ENCODE data around the gene SSTR3.
A peak's percentile ranks its signal among the peaks of the same experiment; 100 is the strongest.

The SSTR3 gene

DNA sequence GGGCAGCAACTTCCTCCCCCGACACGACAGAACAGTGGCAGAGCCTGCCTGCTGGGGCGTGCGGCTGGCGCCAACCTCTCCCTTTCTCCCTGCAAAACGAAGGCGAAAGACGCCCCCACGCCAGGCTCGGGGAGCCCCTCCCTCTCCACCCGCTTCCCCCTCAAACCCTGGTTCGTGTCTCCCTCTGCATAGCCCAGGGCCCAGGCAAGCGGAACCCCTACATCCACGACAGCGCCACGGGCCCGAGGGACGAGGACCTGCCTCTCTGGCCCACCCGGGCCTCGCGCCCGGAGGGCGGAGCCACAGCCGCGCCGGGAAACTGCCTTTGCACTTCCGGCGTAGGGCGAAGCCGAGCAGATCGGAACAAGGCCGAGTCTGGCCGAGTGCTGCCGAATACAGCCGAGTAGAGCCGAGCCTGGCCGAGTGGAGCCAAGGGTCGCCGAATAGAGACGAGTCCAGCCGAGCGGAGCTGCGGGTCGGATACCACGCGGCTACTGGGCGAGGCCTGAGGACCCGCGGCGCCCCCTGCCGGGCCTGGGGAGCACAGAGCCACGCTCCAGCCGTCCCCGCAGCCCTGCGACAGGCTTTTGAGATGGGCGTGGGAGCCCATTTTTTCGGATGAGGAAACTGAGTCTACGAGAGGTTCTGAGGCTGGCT is 13.0 kb downstream of the SSTR3 start:
- no peaks in the 10 kb centered on the region for H3K27me3 ChIP-seq (ENCODE audit: insufficient read depth, low read length)
- H2AFZ ChIP-seq (ENCODE audit: insufficient read depth, low read length, poor library complexity) = peak overlapping the region; percentile 92
- H3K27ac ChIP-seq (ENCODE audit: low read depth, low read length) = peak overlapping the region; percentile 96
- no peaks in the 10 kb centered on the region for H3K9me3 ChIP-seq (ENCODE audit: insufficient read depth, low read depth, low read length)
- H3K9ac ChIP-seq (ENCODE audit: low read length) = peak overlapping the region; percentile 96
- peak overlapping the region; percentile 67 for H3K4me2 ChIP-seq (ENCODE audit: low read length)
- H3K36me3 ChIP-seq (ENCODE audit: control insufficient read depth in 1 of 2, insufficient read depth in 2 of 2, low read length in 2 of 2) = no peaks in the 10 kb centered on the region
- H3K79me2 ChIP-seq (ENCODE audit: control insufficient read depth, insufficient read depth, low read length, poor library complexity) = peaks cover 14% of the 10 kb centered on the region
- DNase-seq = peak; percentile 99 to 100
- peak overlapping the region; percentile 99 for H4K8ac ChIP-seq (ENCODE audit: low read depth, low read length)
- no peak overlapping the region for H3K23ac ChIP-seq (ENCODE audit: low read length)
- peak overlapping the region; percentile 91 for H2BK5ac ChIP-seq (ENCODE audit: low read depth, low read length, poor library complexity)
- H3K79me1 ChIP-seq (ENCODE audit: low read length) = peaks cover 30% of the 10 kb centered on the region
- peak overlapping the region; percentile 99 for H4K91ac ChIP-seq (ENCODE audit: low read depth, low read length)
- peak overlapping the region; percentile 55 for H2BK12ac ChIP-seq (ENCODE audit: low read length)
- peak overlapping the region; percentile 47 for H2AK5ac ChIP-seq (ENCODE audit: low read length)
- peak overlapping the region; percentile 99 for H3K14ac ChIP-seq (ENCODE audit: low read length)
- H3K18ac ChIP-seq (ENCODE audit: low read length) = peak overlapping the region; percentile 99
- peak overlapping the region; percentile 82 for H3K4me3 ChIP-seq (ENCODE audit: low read depth, low read length)
- H4K12ac ChIP-seq (ENCODE audit: low read depth, low read length) = peak overlapping the region; percentile 99
- peak overlapping the region; percentile 96 for H2BK120ac ChIP-seq (ENCODE audit: insufficient read depth, low read length, poor library complexity)
- WGBS (ENCODE audit: extremely low coverage, insufficient coverage, insufficient read length) = no CpG with 5 or more reads among the region's 58 CpGs
- H3K4ac ChIP-seq (ENCODE audit: low read depth, low read length) = peak overlapping the region; percentile 97
- H3K4me1 ChIP-seq (ENCODE audit: control insufficient read depth in 1 of 2, insufficient read depth in 2 of 2, low read length in 2 of 2) = peaks cover 26 to 30% of the 10 kb centered on the region in 2 experiments

DNA sequence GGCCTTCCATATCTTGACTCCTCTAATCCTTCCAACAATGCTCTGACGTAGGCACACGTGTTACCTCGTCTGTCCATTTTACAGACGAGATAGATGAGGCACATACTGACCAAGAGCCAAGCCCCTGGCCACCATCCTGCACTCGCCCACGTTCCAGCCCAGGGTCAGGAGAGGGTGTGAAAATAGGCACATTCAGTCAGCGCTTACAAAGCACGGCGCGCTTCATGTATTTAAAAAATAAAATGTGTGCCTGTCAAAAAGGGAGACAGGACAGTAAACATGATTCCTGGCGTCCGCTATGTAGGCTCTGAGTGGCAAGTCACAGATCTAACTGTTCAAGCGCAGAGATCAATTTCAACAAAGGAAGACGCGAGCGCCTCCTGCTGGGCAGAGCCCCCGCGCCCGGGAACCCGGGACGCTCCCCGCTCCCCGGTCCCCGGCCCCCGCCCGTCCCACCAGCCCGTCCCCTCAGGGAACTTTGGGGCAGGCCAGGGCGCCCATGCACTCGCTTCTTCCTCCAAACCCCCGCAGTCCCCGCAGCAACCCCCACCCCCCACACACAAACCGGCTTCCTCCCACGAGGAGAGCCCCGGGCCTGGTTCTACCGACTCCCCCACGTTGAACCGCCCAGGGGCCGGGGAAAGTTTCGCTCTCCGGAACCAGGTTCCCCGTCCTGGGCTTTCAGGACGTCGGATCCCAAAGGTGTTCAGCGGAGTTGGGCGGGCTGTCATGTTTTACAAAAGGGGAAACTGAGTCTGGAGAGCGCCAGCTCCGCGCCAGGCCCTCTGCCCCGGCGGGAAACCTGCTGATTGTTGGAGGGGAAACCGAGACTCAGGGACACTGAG is 13.8 kb downstream of the SSTR3 start:
- Histone ChIP-seq H4K8ac (ENCODE audit: low read depth, low read length) (peak overlapping the region; percentile 99), H3K27ac (ENCODE audit: low read depth, low read length) (peak overlapping the region; percentile 96), H2BK12ac (ENCODE audit: low read length) (peak overlapping the region; percentile 81), H3K79me2 (ENCODE audit: control insufficient read depth, insufficient read depth, low read length, poor library complexity) (peaks cover 14% of the 10 kb centered on the region), H2BK5ac (ENCODE audit: low read depth, low read length, poor library complexity) (peak overlapping the region; percentile 91), H3K36me3 (ENCODE audit: control insufficient read depth in 1 of 2, insufficient read depth in 2 of 2, low read length in 2 of 2) (no peaks in the 10 kb centered on the region), H3K79me1 (ENCODE audit: low read length) (peaks cover 30% of the 10 kb centered on the region), H3K23ac (ENCODE audit: low read length) (no peak overlapping the region), H3K4me1 (ENCODE audit: control insufficient read depth in 1 of 2, insufficient read depth in 2 of 2, low read length in 2 of 2) (peaks cover 26 to 30% of the 10 kb centered on the region in 2 experiments), H2AK5ac (ENCODE audit: low read length) (peak overlapping the region; percentile 95), H3K4me2 (ENCODE audit: low read length) (peak overlapping the region; percentile 67), H2BK120ac (ENCODE audit: insufficient read depth, low read length, poor library complexity) (peak overlapping the region; percentile 96), H3K4me3 (ENCODE audit: low read depth, low read length) (peak overlapping the region; percentile 82), H3K27me3 (ENCODE audit: insufficient read depth, low read length) (no peaks in the 10 kb centered on the region), H2AFZ (ENCODE audit: insufficient read depth, low read length, poor library complexity) (peak overlapping the region; percentile 92), H4K12ac (ENCODE audit: low read depth, low read length) (peak overlapping the region; percentile 99), H3K18ac (ENCODE audit: low read length) (peak overlapping the region; percentile 99), H3K4ac (ENCODE audit: low read depth, low read length) (peak overlapping the region; percentile 97), H3K9ac (ENCODE audit: low read length) (peak overlapping the region; percentile 96), H4K91ac (ENCODE audit: low read depth, low read length) (peak overlapping the region; percentile 99), H3K14ac (ENCODE audit: low read length) (peak overlapping the region; percentile 99), H3K9me3 (ENCODE audit: insufficient read depth, low read depth, low read length) (peaks cover 1% of the 10 kb centered on the region)
- WGBS (ENCODE audit: extremely low coverage, insufficient coverage, insufficient read length) = no CpG with 5 or more reads among the region's 51 CpGs
- peak; percentile 88 to 95 for DNase-seq

DNA sequence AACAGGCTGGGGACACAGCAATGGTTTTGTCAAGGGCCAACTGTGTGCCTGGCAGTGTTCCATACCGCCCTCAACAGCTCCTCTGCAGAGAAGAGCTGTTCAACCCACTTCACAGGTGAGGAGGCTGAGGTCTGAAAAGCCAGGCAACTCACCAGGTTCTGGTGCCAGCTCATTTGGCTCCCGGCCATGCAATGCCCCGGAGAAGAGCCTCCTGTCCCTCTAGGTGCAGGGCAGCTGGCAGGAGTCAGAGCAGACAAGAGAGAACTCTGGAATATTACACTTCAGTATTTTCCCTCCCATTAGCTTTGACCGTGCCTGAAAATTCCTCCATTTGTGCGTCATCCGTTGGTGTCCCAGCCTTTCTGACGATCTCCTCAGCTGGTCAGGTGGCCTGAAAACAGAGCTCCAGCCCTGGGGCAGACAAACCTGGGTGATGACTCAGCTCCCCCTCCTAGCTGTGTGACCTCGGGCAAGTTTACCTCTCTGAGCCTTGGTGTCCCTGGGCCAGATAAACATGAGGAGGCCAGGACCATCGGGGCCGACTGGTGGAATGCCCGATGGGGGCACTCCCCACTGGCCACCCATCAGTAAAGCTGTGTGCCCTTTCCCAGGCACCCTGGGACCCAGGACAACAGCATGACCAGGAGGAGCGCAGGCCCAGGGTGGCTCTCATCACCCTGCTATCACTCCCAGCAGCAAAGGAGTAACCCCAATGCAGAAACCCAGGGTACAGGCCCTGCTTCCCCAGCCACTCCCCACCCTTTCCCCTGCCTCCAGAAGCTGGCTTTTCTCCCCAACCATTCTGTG is 14.6 kb downstream of the SSTR3 start:
- peak; percentile 99 to 100 for DNase-seq
- no peak overlapping the region for H3K4me3 ChIP-seq (ENCODE audit: low read depth, low read length)
- H3K4ac ChIP-seq (ENCODE audit: low read depth, low read length) = peak overlapping the region; percentile 97
- peaks cover 32% of the 10 kb centered on the region for H3K79me1 ChIP-seq (ENCODE audit: low read length)
- no peaks in the 10 kb centered on the region for H3K27me3 ChIP-seq (ENCODE audit: insufficient read depth, low read length)
- peak overlapping the region; percentile 94 for H3K18ac ChIP-seq (ENCODE audit: low read length)
- H2BK12ac ChIP-seq (ENCODE audit: low read length) = peak overlapping the region; percentile 97
- H3K23ac ChIP-seq (ENCODE audit: low read length) = no peak overlapping the region
- peak overlapping the region; percentile 100 for H4K91ac ChIP-seq (ENCODE audit: low read depth, low read length)
- WGBS (ENCODE audit: extremely low coverage, insufficient coverage, insufficient read length) = no CpG with 5 or more reads among the region's 12 CpGs
- peaks cover 14% of the 10 kb centered on the region for H3K79me2 ChIP-seq (ENCODE audit: control insufficient read depth, insufficient read depth, low read length, poor library complexity)
- H3K36me3 ChIP-seq (ENCODE audit: control insufficient read depth in 1 of 2, insufficient read depth in 2 of 2, low read length in 2 of 2) = no peaks in the 10 kb centered on the region
- peak overlapping the region; percentile 97 for H3K14ac ChIP-seq (ENCODE audit: low read length)
- peaks cover 1% of the 10 kb centered on the region for H3K9me3 ChIP-seq (ENCODE audit: insufficient read depth, low read depth, low read length)
- H4K12ac ChIP-seq (ENCODE audit: low read depth, low read length) = peak overlapping the region; percentile 37
- H3K4me1 ChIP-seq (ENCODE audit: control insufficient read depth in 1 of 2, insufficient read depth in 2 of 2, low read length in 2 of 2) = peaks cover 26 to 30% of the 10 kb centered on the region in 2 experiments
- no peak overlapping the region for H3K9ac ChIP-seq (ENCODE audit: low read length)
- peak overlapping the region; percentile 93 for H4K8ac ChIP-seq (ENCODE audit: low read depth, low read length)
- peak overlapping the region; percentile 95 for H3K27ac ChIP-seq (ENCODE audit: low read depth, low read length)
- peak overlapping the region; percentile 100 for H2AK5ac ChIP-seq (ENCODE audit: low read length)
- H2BK5ac ChIP-seq (ENCODE audit: low read depth, low read length, poor library complexity) = peak overlapping the region; percentile 98
- H2BK120ac ChIP-seq (ENCODE audit: insufficient read depth, low read length, poor library complexity) = peak overlapping the region; percentile 99
- peak overlapping the region; percentile 62 for H2AFZ ChIP-seq (ENCODE audit: insufficient read depth, low read length, poor library complexity)
- peak overlapping the region; percentile 47 for H3K4me2 ChIP-seq (ENCODE audit: low read length)
